ENCODE data around the gene PROSER3.

DNA sequence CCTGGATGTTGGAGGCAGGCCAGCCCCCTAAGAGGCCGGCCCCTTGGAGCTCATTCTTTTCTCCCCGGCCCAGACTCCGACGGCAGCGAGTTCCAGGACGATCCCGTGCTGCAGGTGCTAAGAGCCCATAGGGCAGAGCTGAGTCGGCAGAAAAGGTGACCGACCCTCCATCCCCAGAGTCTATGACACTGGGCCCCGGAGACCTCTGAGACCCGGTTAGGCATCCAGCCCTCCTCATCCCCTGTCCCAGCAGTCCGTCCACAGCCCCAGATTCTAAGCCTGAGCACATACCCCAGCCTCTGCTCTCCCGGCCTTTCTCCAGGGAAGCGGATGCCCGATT is 10.1 kb downstream of the PROSER3 start:
- TF ChIP-seq, protein P1, sequence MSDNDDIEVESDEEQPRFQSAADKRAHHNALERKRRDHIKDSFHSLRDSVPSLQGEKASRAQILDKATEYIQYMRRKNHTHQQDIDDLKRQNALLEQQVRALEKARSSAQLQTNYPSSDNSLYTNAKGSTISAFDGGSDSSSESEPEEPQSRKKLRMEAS (IDR thresholded peaks at IDR 0.05; ENCODE audit: low read depth, low read length), result no peak
- TF ChIP-seq, protein P2, sequence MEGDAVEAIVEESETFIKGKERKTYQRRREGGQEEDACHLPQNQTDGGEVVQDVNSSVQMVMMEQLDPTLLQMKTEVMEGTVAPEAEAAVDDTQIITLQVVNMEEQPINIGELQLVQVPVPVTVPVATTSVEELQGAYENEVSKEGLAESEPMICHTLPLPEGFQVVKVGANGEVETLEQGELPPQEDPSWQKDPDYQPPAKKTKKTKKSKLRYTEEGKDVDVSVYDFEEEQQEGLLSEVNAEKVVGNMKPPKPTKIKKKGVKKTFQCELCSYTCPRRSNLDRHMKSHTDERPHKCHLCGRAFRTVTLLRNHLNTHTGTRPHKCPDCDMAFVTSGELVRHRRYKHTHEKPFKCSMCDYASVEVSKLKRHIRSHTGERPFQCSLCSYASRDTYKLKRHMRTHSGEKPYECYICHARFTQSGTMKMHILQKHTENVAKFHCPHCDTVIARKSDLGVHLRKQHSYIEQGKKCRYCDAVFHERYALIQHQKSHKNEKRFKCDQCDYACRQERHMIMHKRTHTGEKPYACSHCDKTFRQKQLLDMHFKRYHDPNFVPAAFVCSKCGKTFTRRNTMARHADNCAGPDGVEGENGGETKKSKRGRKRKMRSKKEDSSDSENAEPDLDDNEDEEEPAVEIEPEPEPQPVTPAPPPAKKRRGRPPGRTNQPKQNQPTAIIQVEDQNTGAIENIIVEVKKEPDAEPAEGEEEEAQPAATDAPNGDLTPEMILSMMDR (IDR thresholded peaks at IDR 0.05; ENCODE audit: low read depth, low read length), result no peak
- no peak for TF ChIP-seq POLR2A (IDR thresholded peaks at IDR 0.05; ENCODE audit: extremely low read depth, insufficient read length)

Measured in NB4 (cell line).